NB4 (cell line): ENCODE results near the gene TMEM26.

Experiments used
- CTCF ChIP-seq: IDR thresholded peaks from one replicate; pipeline ENCODE4 v1.5.1; 2012; ENCODE audit warnings: low read depth, low read length
- POLR2A ChIP-seq: IDR thresholded peaks from 2 replicates; pipeline ENCODE4 v1.6.1; 2011; ENCODE audit warnings: mild to moderate bottlenecking; ENCODE audit not compliant: insufficient read length; ENCODE audit errors: extremely low read depth

GRCh38 chr10:61378865-61379264, 74.3 kb downstream of the TMEM26 start:
- no peak for TF ChIP-seq CTCF
- TF ChIP-seq POLR2A, result no peak
